GM21737 (cell line): ENCODE measurements around the gene TSPAN15.
"Not testable (repeated sequence)": the region's sequence is repeated elsewhere in the genome, so short reads cannot be mapped to it uniquely, and the experiment has no call there.

Source experiments
- ATAC-seq: cut with Tn5 transposase; IDR thresholded peaks from one replicate; pipeline ENCODE4 v1.9.1; 2021; ENCODE audit warnings: mild to moderate bottlenecking, moderate library complexity; ENCODE audit not compliant: unreplicated experiment

Gene TSPAN15

DNA sequence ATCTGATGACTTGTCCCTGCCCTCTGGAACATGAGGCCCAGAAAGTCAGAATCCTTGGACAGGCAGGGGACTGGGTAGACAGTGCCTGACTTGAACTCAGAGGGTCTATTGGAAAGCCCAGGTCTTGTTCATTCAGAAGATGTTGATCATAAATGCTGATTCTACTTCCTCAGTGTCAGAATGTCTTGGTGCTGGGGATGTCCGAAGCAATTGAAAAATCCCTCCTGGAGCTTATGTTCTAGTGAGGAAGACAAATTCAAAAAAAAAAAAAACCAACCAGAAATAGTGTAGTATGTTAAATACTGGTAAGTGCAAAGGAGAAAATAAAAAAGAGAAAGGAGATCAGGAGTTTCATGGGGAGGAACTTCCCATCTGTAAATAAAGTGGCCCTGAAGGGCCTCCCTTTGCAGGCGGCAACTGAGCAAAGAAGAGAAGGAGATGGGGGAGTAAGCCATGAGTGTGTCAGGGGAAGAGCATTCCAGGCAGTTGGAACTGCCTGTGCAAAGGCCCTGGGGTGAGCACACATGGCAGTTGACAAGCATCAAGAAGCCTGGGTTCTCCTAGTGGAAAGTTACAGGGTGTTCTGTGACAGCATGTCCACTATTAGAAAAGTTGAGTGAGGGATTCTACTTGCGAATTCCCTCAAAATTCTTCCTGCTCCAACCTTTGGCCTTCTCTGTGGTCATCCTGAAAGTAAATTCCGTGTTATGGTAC, 30.7 kb downstream of the TSPAN15 start:
- no peak for ATAC-seq

DNA sequence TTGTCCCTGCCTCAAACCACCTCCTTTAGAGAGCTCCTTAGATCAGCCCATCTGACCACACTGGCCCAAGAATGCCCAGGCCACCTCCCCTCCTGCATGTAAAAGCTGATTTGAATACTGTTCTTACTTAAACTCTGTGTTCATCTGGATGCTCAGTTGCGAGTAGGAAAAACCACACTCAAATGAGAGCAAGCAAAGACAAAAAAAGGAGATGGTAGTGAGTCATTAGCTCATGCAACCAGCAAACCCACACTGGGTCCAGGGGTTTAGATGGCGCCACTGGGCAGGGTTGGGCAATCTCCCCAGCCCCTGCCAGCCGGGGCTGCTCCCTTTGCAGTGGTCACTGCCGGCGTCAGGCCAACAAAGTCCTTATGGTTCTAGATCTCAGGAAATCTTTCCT, 32.7 kb downstream of the TSPAN15 start:
- ATAC-seq: no peak

- no peak for ATAC-seq
These were observed 33.5 kb downstream of the TSPAN15 start for GRCh38 chr10:69484736-69485135.

DNA sequence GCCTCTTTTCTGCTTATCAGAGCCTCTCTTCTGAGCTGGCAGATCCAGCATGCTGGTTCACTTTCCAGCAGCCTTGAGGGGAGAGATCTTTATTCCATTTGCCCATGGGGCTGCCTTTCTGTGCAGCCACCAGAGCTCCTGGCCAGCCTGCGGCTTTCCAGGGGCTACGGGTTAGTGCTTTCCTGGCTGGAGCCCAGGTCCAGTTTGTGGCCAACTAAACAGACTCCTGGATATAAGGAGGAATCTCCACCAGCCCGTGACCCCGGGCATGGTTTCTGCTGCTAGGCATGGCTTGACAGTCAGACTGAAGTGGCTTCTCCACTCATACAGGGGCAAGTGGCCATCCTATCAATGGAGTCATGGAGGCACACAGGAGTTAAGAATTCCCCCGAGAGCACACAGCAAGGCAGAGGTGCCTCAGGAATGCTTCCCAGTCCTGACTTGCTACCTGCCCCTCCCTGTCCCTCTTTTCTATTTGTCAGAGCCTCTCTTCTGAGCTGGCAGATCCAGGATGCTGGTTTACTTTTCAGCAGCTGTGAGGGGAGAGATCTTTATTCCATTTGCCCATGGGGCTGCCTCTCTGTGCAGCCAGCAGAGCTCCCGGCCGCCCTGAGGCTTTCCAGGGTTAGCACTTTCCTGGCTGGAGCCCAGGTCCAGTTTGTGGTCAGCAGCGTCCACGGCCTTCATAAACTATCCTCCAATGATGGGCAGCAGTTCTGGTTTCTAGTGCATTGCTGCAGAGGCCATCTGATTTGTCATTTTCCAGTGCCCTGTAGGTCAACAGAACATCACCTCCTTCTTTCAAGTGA, 35.9 kb downstream of the TSPAN15 start:
- no peak for ATAC-seq

GRCh38 chr10:69488149-69488844, 37.0 kb downstream of the TSPAN15 start:
- not testable (repeated sequence) for ATAC-seq

DNA sequence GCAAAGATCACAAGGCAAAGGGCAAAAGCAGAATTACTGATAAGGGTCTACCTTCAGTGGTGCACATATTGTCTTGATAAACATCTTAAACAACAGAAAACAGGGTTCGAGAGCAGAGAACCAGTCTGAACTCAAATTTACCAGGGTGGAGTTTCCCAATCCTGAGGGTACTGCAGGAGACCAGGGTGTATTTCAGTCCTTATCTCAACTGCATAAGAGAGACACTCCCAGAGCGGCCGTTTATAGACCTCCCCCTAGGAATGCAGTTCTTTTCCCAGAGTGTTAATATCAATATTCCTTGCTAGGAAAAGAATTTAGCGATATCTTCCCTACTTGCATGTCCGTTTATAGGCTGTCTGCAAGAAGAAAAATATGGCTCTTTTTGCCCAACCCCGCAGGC, 37.6 kb downstream of the TSPAN15 start:
- ATAC-seq: not testable (repeated sequence)

GRCh38 chr10:69489506-69490090, 38.3 kb downstream of the TSPAN15 start:
- ATAC-seq: no peak

GRCh38 chr10:69490876-69491275, 39.6 kb downstream of the TSPAN15 start:
- ATAC-seq: no peak

DNA sequence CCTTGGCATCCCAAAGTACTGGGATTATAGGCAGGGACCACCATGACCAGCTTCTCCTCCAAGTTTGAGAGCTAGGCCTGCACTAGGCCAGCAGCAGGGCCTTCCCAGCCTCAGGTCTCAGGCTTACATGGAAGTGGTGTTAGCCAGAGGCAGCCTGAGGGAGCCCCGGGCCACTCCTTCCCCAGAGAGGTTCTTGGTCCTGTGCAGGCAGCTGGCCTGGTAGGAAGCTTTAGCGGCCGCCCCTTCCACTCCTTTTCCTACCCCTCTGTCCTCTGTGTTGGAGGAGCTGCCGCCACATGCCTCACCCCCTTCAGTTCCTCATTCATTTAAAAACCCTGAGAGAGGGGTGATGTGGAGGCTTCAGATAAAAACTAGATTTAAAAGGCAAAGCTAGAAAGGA, 40.3 kb downstream of the TSPAN15 start:
- ATAC-seq: no peak

DNA sequence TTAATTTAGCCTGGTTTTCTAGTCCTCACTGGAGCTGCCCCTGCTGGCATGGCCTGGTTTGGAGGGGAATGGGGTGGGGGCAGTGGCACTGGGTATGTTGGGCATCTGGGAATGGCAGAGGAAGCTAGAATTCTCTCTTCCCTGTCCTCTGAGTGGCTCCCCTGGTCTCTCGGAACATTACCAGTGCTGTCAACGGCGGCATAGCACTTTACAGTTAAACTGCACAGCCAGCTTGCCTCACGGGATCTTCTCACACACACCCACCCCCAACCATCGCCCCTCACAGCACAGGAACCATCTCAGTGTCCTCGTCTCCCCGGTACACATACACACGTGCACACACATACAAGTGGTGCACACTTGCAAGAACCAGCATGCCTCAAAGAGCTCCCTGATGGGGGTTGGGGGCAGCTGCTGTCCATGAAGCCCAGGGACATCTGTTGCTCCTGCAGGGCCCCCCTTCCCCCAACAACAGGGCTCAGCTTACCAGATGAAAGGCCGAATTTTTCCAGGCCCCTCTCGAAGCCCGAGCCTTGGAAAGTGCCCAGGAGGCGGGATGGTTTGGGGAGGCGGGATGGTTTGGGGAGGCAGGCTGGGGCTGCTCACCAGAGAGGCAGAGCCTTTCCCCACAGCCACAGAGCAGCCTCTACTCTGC, 41.0 kb downstream of the TSPAN15 start:
- no peak for ATAC-seq

- no peak for ATAC-seq
These were observed 41.6 kb downstream of the TSPAN15 start for GRCh38 chr10:69492746-69493462.

- ATAC-seq: no peak
These were observed 43.6 kb downstream of the TSPAN15 start for GRCh38 chr10:69494626-69495558.

DNA sequence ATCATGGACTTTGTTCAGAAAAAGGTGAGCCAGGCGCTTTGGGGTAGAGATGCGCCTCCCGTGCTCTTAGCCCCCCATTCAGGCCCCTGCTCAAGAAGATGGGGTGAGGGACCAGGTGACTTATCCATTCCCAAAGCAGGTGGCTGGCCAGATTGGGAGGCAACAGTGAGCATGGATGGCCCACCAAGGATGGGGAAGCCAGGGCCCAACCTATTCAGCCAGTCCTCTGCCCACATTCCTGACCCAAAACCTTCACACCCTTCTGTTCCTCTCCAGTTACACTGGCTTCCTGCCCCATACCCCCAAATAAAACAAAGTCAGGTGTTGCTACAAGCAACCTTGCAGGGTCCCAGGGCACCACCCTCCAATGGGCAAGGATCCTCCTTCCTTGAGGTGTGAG, 44.4 kb downstream of the TSPAN15 start:
- no peak for ATAC-seq

- ATAC-seq: no peak
These were observed 45.3 kb downstream of the TSPAN15 start for GRCh38 chr10:69496352-69497230.

- no peak for ATAC-seq
These were observed 45.9 kb downstream of the TSPAN15 start for GRCh38 chr10:69497231-69497561.

- no peak for ATAC-seq
These were observed 46.5 kb downstream of the TSPAN15 start for GRCh38 chr10:69497611-69498390.

DNA sequence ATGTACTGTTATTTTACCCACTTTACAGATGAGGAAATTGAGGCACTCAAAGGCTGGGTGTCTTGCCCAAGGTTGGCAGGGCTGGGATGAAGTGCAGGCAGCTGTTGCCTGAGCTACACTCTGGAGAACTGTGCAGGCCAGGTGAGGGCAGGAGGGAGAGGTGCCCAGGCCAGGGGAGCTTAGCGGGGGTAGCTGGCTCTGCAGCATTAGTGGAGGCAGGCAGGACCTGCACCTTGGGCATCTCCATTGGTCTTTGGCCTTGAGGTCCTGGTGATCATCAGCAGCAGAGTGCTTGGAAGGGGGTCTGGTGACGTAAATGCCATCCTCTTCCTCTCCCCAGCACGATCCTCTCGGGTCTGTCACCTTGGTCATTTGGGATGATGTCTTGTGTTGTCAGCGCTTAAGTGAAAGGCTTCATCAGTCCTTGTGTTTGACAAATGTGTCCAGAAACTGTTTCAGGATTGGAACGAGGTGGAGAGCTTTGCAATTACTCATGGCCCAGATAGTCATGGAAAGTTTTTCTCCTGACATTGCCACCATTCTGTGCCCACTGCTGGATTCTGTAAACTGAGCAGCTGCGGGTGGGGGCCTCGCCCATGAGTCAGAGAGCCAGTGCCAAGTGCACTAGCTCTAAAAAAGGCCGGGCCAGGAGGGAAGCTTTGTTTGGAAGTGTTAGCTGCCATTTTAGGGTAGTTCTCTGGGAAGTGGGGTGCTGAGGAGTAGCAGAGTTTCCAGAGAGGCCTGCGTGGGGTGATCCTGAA, 47.6 kb downstream of the TSPAN15 start:
- ATAC-seq: no peak
